Right renal pelvis (tissue), 4 donors: ENCODE data around the gene BFSP2. TPM values are rescaled to one million over a fixed set of nuclear protein-coding genes. Genes with fewer than 3 reads are reported as not detected.
A peak's percentile ranks its signal among the peaks of the same experiment; 100 is the strongest.

Experiments
- DNase-seq, 4 donors: peaks; one replicate each; pipeline ENCODE4 v3.0.0-alpha.2; 2013; ENCODE audit warnings: low read depth in 4 of 4, low spot score in 3 of 4, missing footprints in 1 of 4
- polyA plus RNA-seq, 4 donors: library from polyadenylated mRNA; unstranded; fragments of 120-200 nt; gene quantifications; one replicate each; pipeline ENCODE4 v1.2.1, GENCODE V29; 2013; ENCODE audit not compliant: insufficient read length in 4 of 4

The BFSP2 gene
- polyA plus RNA-seq = under 1 TPM in 3 of 4 donors, not detected in 1; 0.10 to 0.33 (median 0.21) TPM

- DNase-seq = no peak
These were observed at the start of gene BFSP2 for GRCh38 chr3:133400006-133400515. TSS of gene BFSP2 (plus strand) at chr3:133400056. CDS start at chr3:133400084, 28 bp downstream.

GRCh38 chr3:133354721-133355120 lies 45.1 kb upstream of the BFSP2 start:
- DNase-seq = no peak

DNA sequence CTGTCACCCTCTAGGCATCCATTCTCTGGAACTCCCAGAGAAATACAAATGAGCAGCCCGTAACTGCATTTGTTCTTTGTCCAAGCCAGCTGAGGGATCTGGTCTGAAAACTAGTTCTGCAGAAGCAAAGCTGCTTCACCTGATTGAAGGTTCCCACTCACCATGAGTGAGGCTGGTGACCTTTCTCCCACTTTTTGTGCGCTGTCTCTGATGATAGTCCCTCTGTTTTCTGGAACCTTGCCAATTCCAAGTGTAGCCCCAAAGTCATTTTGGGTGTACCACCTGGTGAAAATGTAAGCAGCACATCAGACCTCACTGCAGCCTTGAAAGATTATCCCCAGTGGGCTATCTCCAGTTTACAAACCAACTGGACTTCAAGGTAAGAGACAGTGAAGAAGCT lies 39.4 kb upstream of the BFSP2 start:
- DNase-seq = no peak

GRCh38 chr3:133361011-133361410 lies 38.8 kb upstream of the BFSP2 start:
- no peak for DNase-seq

DNA sequence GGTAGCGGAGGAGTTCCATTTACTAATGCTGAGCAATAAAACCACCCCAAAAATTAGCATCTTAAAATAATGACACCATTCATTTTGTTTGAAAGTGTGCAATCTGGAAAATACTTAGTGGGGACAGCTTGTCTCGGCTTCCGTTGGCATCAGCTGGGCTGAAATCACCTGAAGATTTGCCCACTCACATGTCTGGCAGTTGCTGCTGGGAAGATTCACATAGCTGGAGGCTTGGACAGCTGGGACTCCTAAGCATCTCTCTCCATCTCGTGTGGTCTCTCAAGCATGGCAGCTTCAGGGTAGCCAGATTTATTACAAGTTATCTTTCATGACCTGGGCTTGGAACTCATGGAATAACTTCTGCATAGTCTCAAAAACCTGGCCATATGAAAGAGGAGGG lies 38.4 kb upstream of the BFSP2 start:
- no peak for DNase-seq

DNA sequence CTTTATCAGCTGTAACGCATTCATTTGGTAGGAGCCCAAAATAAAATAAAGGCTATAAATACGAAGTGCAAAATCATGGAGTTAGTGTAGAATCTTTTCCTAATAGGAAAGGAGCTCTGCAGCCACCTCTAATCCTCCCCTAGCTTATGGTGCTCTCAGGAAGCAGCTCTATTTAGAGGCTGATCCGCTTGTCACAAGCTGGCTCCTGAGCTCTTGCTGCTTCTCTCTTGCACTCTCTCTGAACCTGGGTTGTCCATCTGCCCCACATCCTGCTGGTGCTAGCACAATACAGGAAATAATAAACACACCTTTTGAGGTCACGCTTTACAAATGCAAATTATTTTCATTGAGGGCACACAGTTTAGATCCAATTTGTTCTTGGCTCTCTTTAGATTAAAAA lies 37.3 kb upstream of the BFSP2 start:
- DNase-seq = no peak

DNA sequence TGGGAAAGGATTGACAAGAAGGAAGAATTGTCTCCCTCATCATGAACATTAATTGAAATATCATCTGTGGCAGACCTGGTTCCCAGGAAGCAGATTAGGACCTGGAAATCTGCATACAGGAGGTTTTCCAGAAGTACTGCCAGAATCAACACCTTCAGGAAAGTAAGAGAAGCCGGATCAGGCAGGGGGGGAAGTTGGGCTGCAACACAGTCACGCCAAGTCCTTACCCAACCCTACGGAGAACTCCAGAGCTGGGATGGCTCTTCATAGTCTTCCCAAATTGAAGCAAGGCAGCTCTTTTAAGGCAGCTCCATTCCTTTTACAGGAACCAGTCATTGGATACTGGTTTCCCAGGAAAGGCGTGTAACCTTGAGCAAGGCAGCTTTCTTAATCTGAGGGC lies 35.2 kb upstream of the BFSP2 start:
- DNase-seq = no peak

DNA sequence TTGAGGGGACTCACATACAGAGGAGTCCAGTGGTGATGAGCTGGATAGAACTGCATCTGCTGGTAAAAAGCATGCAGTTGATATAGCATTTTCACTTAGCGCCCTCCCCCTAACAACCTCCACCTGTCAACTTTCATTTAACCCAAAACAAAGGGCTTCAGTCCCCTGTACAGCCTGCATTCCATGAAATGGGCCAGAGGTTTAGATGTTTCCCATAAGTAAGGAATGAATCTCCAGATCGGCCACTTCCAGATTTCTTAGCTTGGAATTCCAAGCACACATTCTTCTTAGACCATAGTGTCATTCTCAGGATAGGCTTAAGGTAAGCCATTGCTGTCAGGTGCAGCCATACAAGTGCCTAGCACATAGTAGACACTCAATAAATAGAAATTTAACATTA lies 32.9 kb upstream of the BFSP2 start:
- DNase-seq = no peak

DNA sequence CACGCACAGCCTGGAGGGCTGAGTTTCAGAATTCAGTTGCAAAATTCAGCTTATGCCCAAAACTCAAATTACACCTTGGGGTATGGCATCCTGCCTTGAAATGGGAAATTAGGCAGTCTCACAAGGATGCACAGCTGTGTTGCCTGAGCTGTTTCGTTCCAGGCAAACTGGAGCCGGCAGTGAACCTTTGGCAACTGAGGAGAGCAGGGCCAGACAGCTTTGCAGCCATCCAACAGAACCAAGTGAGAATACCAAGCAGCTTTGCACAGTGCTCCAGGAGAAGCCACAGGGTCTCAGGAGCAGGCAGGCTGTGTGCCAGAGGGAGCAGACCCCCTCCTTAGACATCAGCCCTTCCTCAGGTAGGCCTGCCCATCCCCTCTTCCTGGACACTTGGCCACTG lies 32.5 kb upstream of the BFSP2 start:
- DNase-seq = no peak

GRCh38 chr3:133367956-133368355 lies 31.9 kb upstream of the BFSP2 start:
- no peak for DNase-seq

DNA sequence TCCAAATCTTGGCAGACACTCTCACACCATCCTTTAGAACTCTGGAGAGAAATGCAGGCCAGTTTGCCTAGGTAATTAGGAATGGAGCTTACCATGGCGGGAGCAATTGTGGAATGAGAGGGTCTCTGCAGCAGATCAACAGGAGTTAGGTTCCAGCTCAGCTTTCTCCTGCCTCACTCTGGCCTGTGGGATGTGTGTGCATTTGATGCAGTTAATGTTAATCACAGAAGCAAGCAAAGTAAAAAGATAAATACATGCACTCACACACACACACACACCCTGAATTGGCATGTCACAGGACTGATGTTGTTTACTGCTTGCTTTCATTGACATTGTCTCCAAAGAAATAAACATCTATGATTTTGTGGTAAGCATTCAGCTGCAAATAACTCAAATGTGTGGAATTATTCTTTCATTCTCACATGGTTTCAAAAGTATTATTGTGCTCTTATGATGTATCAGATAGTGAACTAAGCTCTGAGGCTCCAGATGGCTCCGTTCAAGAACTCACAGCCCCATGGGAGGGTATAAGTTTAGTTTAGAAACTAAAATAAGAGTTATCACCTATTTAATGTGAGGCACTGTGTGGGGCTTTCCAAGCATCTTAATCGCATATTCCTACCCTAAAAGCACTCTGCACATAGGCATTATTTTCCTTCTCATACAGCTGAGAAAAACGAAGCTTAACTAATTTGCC lies 31.3 kb upstream of the BFSP2 start:
- DNase-seq = no peak

- DNase-seq = no peak
These were observed 30.8 kb upstream of the BFSP2 start for GRCh38 chr3:133369068-133369440.

GRCh38 chr3:133371181-133371580 lies 28.7 kb upstream of the BFSP2 start:
- DNase-seq = no peak

- DNase-seq = no peak
These were observed 28.2 kb upstream of the BFSP2 start for GRCh38 chr3:133371676-133372075.

DNA sequence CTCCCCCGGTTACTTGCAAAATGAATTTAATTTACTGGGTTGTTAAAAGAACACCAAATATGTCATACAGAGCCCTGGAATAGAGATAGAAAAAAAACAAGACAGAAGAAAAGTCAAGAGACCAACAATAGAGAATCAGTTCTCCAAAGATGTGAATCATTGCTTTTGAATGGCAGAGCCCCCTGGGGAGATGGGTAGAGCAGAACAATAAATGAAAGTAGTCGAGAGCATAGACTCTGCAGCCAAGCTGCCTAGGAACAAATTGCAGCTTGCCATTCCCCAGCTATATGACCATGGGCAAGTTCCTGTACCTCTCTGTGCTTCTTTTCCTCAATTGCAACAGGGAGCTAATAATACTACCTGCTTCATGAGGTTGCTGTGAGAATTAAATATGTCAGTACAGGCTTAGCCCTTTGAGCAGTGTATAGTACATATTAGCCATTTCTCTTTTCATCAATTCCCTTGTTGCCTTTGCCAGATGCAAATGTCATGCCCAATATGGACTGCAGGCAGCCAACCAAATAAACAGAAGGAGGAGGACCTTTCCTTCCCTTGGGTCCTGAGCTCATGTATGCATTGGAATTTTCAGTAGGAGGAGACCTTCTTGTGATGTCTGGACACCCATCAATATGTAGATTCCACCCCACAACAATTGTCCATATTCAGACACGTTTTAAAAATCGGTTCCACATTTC lies 25.0 kb upstream of the BFSP2 start:
- no peak for DNase-seq

GRCh38 chr3:133375403-133375745 lies 24.5 kb upstream of the BFSP2 start:
- DNase-seq = no peak

DNA sequence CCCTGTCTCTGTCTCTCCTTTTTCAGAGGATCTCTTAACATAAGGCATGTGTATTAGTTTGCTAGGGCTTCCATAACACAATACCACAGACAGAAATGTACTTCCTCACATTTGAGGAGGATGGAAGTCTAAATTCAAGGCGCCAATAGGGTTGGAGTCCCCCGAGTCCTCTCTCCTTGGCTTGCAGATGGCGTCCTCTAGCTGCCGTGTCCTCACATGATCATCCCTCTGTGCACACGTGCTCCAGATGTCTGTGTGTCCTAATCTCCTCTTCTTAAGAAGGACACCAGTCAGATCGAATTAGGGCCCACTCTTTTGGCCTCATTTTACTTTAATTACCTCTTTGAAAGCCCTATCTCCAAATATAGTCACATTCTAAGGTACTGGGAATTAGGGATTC lies 23.0 kb upstream of the BFSP2 start:
- DNase-seq = no peak

DNA sequence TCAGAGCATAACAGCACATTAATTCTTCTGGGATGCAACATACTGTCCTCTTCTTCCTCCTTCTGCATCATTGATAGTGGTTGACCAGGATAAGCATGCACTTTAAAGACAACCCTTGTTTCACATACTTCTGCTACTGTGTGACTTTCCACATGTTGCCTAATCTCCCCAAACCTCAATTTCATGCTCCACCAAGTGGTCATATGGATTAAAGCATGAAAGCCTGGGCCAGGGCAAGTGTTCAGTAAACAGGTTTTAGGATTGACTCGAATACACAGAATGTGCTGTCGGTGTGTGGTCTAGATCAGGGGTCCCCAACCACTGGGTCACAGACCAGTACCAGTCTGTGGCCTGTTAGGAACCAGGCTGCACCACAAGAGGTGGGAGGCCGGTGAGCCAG lies 22.5 kb upstream of the BFSP2 start:
- DNase-seq = peak in 1 of 4 donors; percentile 26

GRCh38 chr3:133379926-133380325 lies 19.9 kb upstream of the BFSP2 start:
- DNase-seq = no peak

GRCh38 chr3:133380481-133381225 lies 19.2 kb upstream of the BFSP2 start:
- no peak for DNase-seq

- DNase-seq = no peak
These were observed 18.3 kb upstream of the BFSP2 start for GRCh38 chr3:133381346-133382109.
